Endothelial cell (in vitro differentiated cells): ENCODE results near the gene SMPD3. TPM values are rescaled to one million over a fixed set of nuclear protein-coding genes. Genes with fewer than 3 reads are reported as not detected.

Source experiments
- total RNA-seq: library from RNA; stranded (reverse); fragmentation: NEBNext Ultra II Directional; extraction: Animal tissue kit (Norgen Biotek cat#: 25700); gene quantifications from one replicate; pipeline ENCODE4 v1.2.1, GENCODE V29; 2021; ENCODE audit not compliant: unreplicated experiment

Gene SMPD3
- total RNA-seq, 1 donor from 2014 or later = not detected

Other genes with a start within 250 kb of the SMPD3 start
- 0.64 TPM for gene ESRP2, start 212.4 kb downstream of the SMPD3 start, total RNA-seq
- 14.9 TPM for gene PLA2G15, start 203.1 kb downstream of the SMPD3 start, total RNA-seq
- gene SLC7A6, start 184.0 kb downstream of the SMPD3 start, total RNA-seq = 20.8 TPM
- 20.0 TPM for gene SLC7A6OS, start 137.6 kb downstream of the SMPD3 start, total RNA-seq
- 42.8 TPM for gene PRMT7, start 137.5 kb downstream of the SMPD3 start, total RNA-seq
- 35.6 TPM for gene ZFP90, start 90.8 kb upstream of the SMPD3 start, total RNA-seq
- gene CDH3, start 196.8 kb upstream of the SMPD3 start, total RNA-seq = 3.2 TPM